GM21515 (cell line): ENCODE data around the gene NDRG3.
"Not testable (repeated sequence)": the region's sequence is repeated elsewhere in the genome, so short reads cannot be mapped to it uniquely, and the experiment has no call there.

Experiments
- ATAC-seq: cut with Tn5 transposase; IDR thresholded peaks from one replicate; pipeline ENCODE4 v1.9.1; 2021; ENCODE audit not compliant: unreplicated experiment

The NDRG3 gene

GRCh38 chr20:36695467-36695866 is 50.4 kb downstream of the NDRG3 start:
- ATAC-seq = not testable (repeated sequence)

GRCh38 chr20:36688630-36689029 is 57.3 kb downstream of the NDRG3 start:
- no peak for ATAC-seq

- no peak for ATAC-seq
These were observed 58.0 kb downstream of the NDRG3 start for GRCh38 chr20:36687850-36688249.

GRCh38 chr20:36686944-36687343 is 58.9 kb downstream of the NDRG3 start:
- no peak for ATAC-seq

GRCh38 chr20:36686504-36686903 is 59.4 kb downstream of the NDRG3 start:
- no peak for ATAC-seq

- no peak for ATAC-seq
These were observed 61.1 kb downstream of the NDRG3 start for GRCh38 chr20:36684747-36685146.

GRCh38 chr20:36682311-36682710 is 63.6 kb downstream of the NDRG3 start:
- ATAC-seq = no peak

GRCh38 chr20:36677422-36677771 is 68.5 kb downstream of the NDRG3 start:
- no peak for ATAC-seq

GRCh38 chr20:36676701-36677421 is 69.0 kb downstream of the NDRG3 start:
- no peak for ATAC-seq

GRCh38 chr20:36675545-36675944 is 70.3 kb downstream of the NDRG3 start:
- ATAC-seq = not testable (repeated sequence)

- no peak for ATAC-seq
These were observed 72.9 kb downstream of the NDRG3 start for GRCh38 chr20:36672991-36673390.

GRCh38 chr20:36670665-36671357 is 75.1 kb downstream of the NDRG3 start:
- ATAC-seq = no peak

- ATAC-seq = no peak
These were observed 79.6 kb downstream of the NDRG3 start for GRCh38 chr20:36666181-36666740.

GRCh38 chr20:36663031-36663430 is 82.9 kb downstream of the NDRG3 start:
- ATAC-seq = no peak

- no peak for ATAC-seq
These were observed 87.6 kb downstream of the NDRG3 start for GRCh38 chr20:36658300-36658699.

- ATAC-seq = no peak
These were observed 89.2 kb downstream of the NDRG3 start for GRCh38 chr20:36656733-36657132.

- ATAC-seq = no peak
These were observed 90.9 kb downstream of the NDRG3 start for GRCh38 chr20:36655004-36655403.

GRCh38 chr20:36654506-36654905 is 91.4 kb downstream of the NDRG3 start:
- no peak for ATAC-seq

- no peak for ATAC-seq
These were observed 92.4 kb downstream of the NDRG3 start for GRCh38 chr20:36653456-36653855.

GRCh38 chr20:36647196-36648121 is 98.4 kb downstream of the NDRG3 start:
- no peak for ATAC-seq

- ATAC-seq = no peak
These were observed 99.2 kb downstream of the NDRG3 start for GRCh38 chr20:36646678-36647077.
